Amniotic stem cell (primary cell): ENCODE data around the gene PSMA5.
A peak's percentile ranks its signal among the peaks of the same experiment; 100 is the strongest.
"Not testable (repeated sequence)": the region's sequence is repeated elsewhere in the genome, so short reads cannot be mapped to it uniquely, and the experiment has no call there.

ENCODE experiments used
- DNase-seq: peaks from one replicate; lab custom pipeline; 2025; lab: John Stamatoyannopoulos, UW

Gene PSMA5

GRCh38 chr1:109432336-109432735 lies 6.1 kb upstream of the PSMA5 start:
- no peak for DNase-seq

DNA sequence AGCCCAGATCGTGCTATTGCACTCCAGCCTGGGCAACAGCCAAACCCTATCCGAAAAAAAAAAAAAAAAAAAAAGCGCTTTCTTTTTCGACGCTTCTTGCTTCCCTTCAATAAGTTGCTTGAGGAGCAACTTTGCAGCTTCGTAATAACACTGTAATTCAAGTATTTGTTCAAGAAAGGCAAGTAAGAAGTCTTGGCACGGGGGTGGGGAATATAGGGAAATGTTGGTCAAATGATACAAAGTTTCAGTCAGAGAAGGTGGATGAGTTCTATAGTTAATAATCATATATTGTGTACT lies 871 bp upstream of the PSMA5 start:
- no peak for DNase-seq

GRCh38 chr1:109425391-109426280 lies 612 bp downstream of the PSMA5 start:
- DNase-seq = peak; percentile 53

DNA sequence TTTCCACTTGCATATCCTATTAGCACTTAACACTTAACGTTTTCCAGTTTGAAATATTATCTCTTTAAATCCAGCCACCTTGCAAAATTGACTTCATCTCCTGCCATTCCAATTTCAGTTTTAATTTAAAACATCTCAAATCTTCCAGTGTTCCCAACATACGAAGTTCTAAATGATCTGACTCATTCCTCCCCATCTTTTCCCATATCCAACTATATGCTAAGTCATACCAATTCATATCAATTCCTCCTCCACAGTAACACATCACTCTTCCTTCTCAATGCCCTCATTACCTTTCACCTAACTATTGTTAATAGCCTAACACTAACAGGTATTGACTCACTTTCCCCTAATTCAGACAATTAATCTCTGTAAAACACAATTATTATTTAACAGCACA lies 2.8 kb downstream of the PSMA5 start:
- DNase-seq = no peak

GRCh38 chr1:109412551-109412950 lies 13.7 kb downstream of the PSMA5 start:
- no peak for DNase-seq

GRCh38 chr1:109404838-109405237 lies 21.4 kb downstream of the PSMA5 start:
- DNase-seq = no peak

DNA sequence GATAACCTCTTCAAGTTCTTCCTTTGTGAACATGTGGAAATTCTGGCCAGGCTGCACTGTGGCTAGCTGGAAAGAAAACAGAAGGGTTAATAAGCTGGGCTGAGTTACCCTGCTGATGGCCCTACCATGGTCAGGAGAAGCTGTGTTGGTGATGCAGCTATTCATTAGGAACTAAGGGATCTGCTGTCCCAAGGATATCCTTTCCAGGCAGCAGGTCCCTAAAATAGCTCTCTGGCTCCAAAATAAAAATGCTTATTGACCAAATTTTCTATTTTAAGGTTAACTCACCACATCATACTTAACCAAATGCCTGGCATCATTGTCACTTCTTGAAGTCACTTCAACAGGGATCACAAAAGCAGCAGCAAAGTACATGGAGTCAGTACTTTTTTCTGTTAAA lies 24.2 kb downstream of the PSMA5 start:
- no peak for DNase-seq

GRCh38 chr1:109400035-109400655 lies 26.1 kb downstream of the PSMA5 start:
- no peak for DNase-seq

DNA sequence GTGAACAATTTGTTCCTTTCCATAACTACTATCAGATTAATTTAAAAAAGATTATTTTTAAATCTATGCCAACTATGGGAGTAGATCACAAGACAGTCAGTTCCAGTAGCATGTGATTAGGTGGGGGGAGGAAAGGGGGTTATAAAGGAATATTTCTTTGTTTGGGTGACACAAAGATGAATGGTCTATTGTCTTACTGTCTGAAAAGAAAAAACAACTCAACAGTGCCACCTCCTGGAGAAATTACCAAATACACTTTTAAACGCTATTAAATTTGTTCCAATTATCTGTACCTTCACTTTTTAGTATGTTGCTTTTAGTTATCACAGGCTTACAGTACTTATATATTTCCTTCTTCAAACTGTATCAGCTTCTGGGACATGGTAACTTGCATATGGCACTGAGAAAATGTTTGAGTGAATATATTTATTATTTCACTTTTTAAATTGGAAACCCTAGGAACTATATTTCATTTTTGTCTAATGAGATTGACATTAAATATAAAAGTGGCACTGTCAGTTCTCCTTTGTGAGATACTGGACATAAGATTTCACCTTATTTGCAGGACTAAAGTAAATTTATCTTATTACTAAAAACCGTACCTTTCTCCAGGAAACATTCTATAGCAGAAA lies 26.8 kb downstream of the PSMA5 start:
- DNase-seq = no peak

- DNase-seq = no peak
These were observed 27.7 kb downstream of the PSMA5 start for GRCh38 chr1:109398343-109399225.

- peak; percentile 52 for DNase-seq
These were observed 28.5 kb downstream of the PSMA5 start, which contains the start of gene SORT1 for GRCh38 chr1:109397581-109398342. Gene SORT1, minus strand, starts transcription at chr1:109397918. Its CDS starts 26 bp downstream, at chr1:109397892.

DNA sequence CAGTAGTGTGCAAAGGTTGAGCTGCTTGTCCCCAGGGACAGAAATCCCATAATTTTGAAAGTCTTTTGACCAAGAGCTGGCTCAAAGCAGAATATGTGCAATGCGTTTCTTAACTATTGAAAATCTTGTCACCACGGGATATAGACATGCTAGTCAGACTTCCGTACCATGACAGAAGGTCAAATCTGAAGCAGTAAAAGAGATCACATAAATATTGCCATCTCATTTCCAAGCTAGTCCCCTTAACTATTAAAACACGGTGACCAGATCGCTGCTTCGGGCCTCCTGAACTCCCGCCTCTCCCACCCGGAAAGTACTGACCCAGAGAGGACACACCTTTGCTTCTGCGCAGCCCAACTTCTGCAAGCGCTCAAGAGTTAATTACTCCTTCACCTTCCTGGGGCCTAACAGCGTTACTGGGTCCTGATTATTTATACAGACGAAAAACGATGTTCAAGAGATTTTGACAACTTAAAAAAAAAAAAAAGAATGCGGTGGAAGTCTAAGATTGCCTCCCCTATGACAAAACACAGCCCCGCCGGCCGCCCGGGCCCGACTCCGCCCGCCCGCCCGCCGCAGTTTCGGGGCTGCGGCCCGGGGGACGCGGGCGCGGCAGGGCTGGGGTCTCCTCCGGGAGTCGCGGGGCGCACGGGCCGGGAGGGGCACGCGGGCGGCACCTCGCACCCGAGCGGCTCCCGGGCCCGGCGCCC lies 29.2 kb downstream of the PSMA5 start:
- no peak for DNase-seq

GRCh38 chr1:109396513-109396839 lies 29.8 kb downstream of the PSMA5 start:
- no peak for DNase-seq

- DNase-seq = no peak
These were observed 30.4 kb downstream of the PSMA5 start for GRCh38 chr1:109395602-109396512.

- DNase-seq = not testable (repeated sequence)
These were observed 31.0 kb downstream of the PSMA5 start for GRCh38 chr1:109395282-109395599.

DNA sequence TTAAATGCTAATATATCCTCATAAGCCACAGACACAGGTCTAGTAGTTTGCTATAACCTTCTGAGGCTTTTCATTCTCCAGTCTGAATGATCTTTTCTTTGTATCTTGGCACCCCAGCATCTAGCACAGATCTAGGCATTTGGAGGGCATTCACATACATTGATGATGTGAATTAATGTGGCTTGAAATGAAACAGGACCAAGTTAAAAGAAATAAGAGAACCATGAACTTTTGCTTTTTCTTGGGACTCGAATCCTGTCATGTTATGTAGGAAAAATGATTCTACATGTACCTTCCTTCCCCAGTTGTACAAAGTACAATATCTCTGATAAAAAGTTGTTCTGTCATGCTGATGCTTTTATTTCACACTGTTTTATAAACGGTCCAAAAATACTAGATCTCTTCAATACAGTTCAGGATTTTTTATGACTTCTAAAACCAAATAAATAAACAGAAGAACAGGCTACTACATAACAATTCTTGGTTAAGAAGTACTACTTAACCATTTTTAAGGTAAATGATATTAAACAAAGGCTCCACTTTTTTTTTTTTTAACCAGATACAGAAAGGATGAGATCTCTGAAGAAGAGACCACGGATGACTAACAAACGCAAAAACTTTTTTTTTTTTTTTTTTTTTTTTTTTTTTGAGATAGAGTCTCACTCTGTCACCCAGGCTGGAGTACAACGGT lies 31.5 kb downstream of the PSMA5 start:
- DNase-seq = no peak

- DNase-seq = no peak
These were observed 32.5 kb downstream of the PSMA5 start for GRCh38 chr1:109393617-109394233.

GRCh38 chr1:109392788-109393616 lies 33.2 kb downstream of the PSMA5 start:
- no peak for DNase-seq
